ENCODE measurements around the gene TEX10. TPM values are rescaled to one million over a fixed set of nuclear protein-coding genes. Genes with fewer than 3 reads are reported as not detected.

TEX10 gene
- polyA plus RNA-seq, 1 of the 3 experiments (the other 2 are of a cell fraction): 12.7 TPM

GRCh38 chr9:100281066-100281465, 71.7 kb downstream of the TEX10 start (continued):
- TF ChIP-seq ZBTB33 (IDR thresholded peaks at IDR 0.05; ENCODE audit: borderline replicate concordance, low read depth): no peak

GRCh38 chr9:100277166-100277979, 75.4 kb downstream of the TEX10 start:
- POLR2A ChIA-PET: no interaction called here
- H3K4me2 ChIP-seq: no peak overlapping the region
- peaks cover 6% of the 10 kb centered on the region for H3F3A ChIP-seq (replicated peaks; ENCODE audit: insufficient read depth)
- H3K79me2 ChIP-seq (ENCODE audit: insufficient read depth): no peaks in the 10 kb centered on the region; the same call in 1 of the 2 replicates
- H2AFZ ChIP-seq (ENCODE audit: low read depth): no peak overlapping the region
- 75% methylated on average over 5 of the region's 5 CpGs for WGBS (ENCODE audit: low lambda C conversion rate)
- no peaks in the 10 kb centered on the region for H3K9me2 ChIP-seq
- no peak overlapping the region; a peak in 1 of 4 replicates for H3K27ac ChIP-seq (ENCODE audit: low read depth in 2 of 2, low read length in 1 of 2)
- CTCF ChIA-PET: interaction anchor here (1.9 kb wide), 1 partner anchor 47 kb away, joined by 6 read pairs; no protein-coding TSS in a partner anchor
- TF ChIP-seq FOXJ3 (CRISPR knock-in tag; IDR thresholded peaks at IDR 0.05) (no peak), SMC3 (IDR thresholded peaks at IDR 0.05; ENCODE audit: low read depth, low read length) (no peak), USF2 (IDR thresholded peaks at IDR 0.05; ENCODE audit: borderline replicate concordance, low read depth, low read length) (no peak), RFX5 (IDR thresholded peaks at IDR 0.05; ENCODE audit: low read length) (no peak), GATA2 (CRISPR knock-in tag; IDR thresholded peaks at IDR 0.05) (no peak)
- peaks cover 0 to 9% of the 10 kb centered on the region in 2 experiments; a peak in 1 of 4 replicates for H3K4me1 ChIP-seq (ENCODE audit: control insufficient read depth in 1 of 2, insufficient read depth in 2 of 2, low read depth in 1 of 2, low read length in 1 of 2)
- no peaks in the 10 kb centered on the region for H3K9me3 ChIP-seq
- peaks cover 18 to 41% of the 10 kb centered on the region in 2 experiments for H3K36me3 ChIP-seq (replicated peaks in 1 of 2; ENCODE audit: control insufficient read depth in 1 of 2, insufficient read depth in 2 of 2, low read length in 1 of 2)
- H3K27me3 ChIP-seq (ENCODE audit: insufficient read depth): no peaks in the 10 kb centered on the region
- DNase-seq: no peak
- no peak overlapping the region for H3K9ac ChIP-seq
- H4K20me1 ChIP-seq (ENCODE audit: insufficient read depth): no peaks in the 10 kb centered on the region
- no peak overlapping the region for H3K4me3 ChIP-seq (ENCODE audit: low read depth in 2 of 2, low read length in 1 of 2)

GRCh38 chr9:100269656-100270055, 83.1 kb downstream of the TEX10 start:
- peaks cover 11 to 36% of the 10 kb centered on the region in 2 experiments for H3K36me3 ChIP-seq (replicated peaks in 1 of 2; ENCODE audit: control insufficient read depth in 1 of 2, insufficient read depth in 2 of 2, low read length in 1 of 2)
- ChIA-PET POLR2A (no interaction called here), CTCF (no interaction called here)
- no peak overlapping the region for H3K4me2 ChIP-seq
- H2AFZ ChIP-seq (ENCODE audit: low read depth): no peak overlapping the region
- no peak for TF ChIP-seq ZBTB33 (IDR thresholded peaks at IDR 0.05; ENCODE audit: borderline replicate concordance, low read depth)
- H3K79me2 ChIP-seq (ENCODE audit: insufficient read depth): no peaks in the 10 kb centered on the region; the same call in 1 of the 2 replicates
- no peaks in the 10 kb centered on the region for H3K27me3 ChIP-seq (ENCODE audit: insufficient read depth)
- H3K9me3 ChIP-seq: no peaks in the 10 kb centered on the region
- no peaks in the 10 kb centered on the region for H3K9me2 ChIP-seq
- 91% methylated on average over 1 of the region's 1 CpG for WGBS (ENCODE audit: low lambda C conversion rate)
- no peak overlapping the region for H3K9ac ChIP-seq
- H3F3A ChIP-seq (replicated peaks; ENCODE audit: insufficient read depth): no peaks in the 10 kb centered on the region
- H3K4me1 ChIP-seq (ENCODE audit: control insufficient read depth in 1 of 2, insufficient read depth in 2 of 2, low read depth in 1 of 2, low read length in 1 of 2): no peaks in the 10 kb centered on the region
- no peak for DNase-seq
- no peak overlapping the region for H3K27ac ChIP-seq (ENCODE audit: low read depth in 2 of 2, low read length in 1 of 2)
- H3K4me3 ChIP-seq (ENCODE audit: low read depth in 2 of 2, low read length in 1 of 2): no peak overlapping the region
- no peaks in the 10 kb centered on the region for H4K20me1 ChIP-seq (ENCODE audit: insufficient read depth)
